Endothelial cell of umbilical vein (primary cell): ENCODE measurements around the gene MYRFL.

Experiments used
- CTCF ChIP-seq, 2 donors: IDR thresholded peaks; 1 replicate in 1 of 2; 2 replicates in 1 of 2; pipeline ENCODE4 v1.5.1; 2011; ENCODE audit warnings: low read length in 2 of 2, mild to moderate bottlenecking in 2 of 2, moderate library complexity in 2 of 2, control low read depth in 1 of 2, inconsistent platforms in 1 of 2, low read depth in 1 of 2; ENCODE audit not compliant: insufficient read depth in 1 of 2; ENCODE audit errors: extremely low read depth in 1 of 2
- EZH2 ChIP-seq: IDR thresholded peaks from 2 replicates; pipeline ENCODE4 v1.6.1; 2012; ENCODE audit warnings: borderline replicate concordance, low read depth, mild to moderate bottlenecking, moderate library complexity, low read length, inconsistent platforms; ENCODE audit not compliant: severe bottlenecking
- FOS ChIP-seq: IDR thresholded peaks from 2 replicates; pipeline ENCODE4 v1.6.1; 2011; ENCODE audit warnings: mild to moderate bottlenecking, low read length, moderate library complexity, borderline replicate concordance; ENCODE audit not compliant: insufficient read depth
- JUN ChIP-seq: IDR thresholded peaks from 2 replicates; pipeline ENCODE4 v1.6.1; 2011; ENCODE audit warnings: borderline replicate concordance, low read depth; ENCODE audit not compliant: insufficient read length, insufficient read depth
- MYC ChIP-seq: IDR thresholded peaks from one replicate; pipeline ENCODE4 v1.6.1; 2011; ENCODE audit warnings: mild to moderate bottlenecking, low read depth, low read length
- POLR2A ChIP-seq: IDR thresholded peaks from 2 replicates; pipeline ENCODE4 v1.6.1; 2012; ENCODE audit warnings: low read depth, mild to moderate bottlenecking, control low read depth, low read length
- POLR2AphosphoS5 ChIP-seq: IDR thresholded peaks from 2 replicates; pipeline ENCODE4 v1.6.1; 2012; ENCODE audit warnings: low read depth, mild to moderate bottlenecking, control low read depth, low read length, moderate library complexity; ENCODE audit not compliant: insufficient read depth

- TF ChIP-seq POLR2A (no peak), CTCF (IDR thresholded peaks at IDR 0.05; ENCODE audit: extremely low read depth in 1 of 2, insufficient read depth in 1 of 2, low read depth in 1 of 2, low read length in 2 of 2) (no peak), EZH2 (no peak), FOS (no peak), POLR2AphosphoS5 (no peak), MYC (no peak), JUN (no peak)
These were observed 111.2 kb downstream of the MYRFL start for GRCh38 chr12:69936214-69936731.
